AML-193 (cell line): Measurements from ENCODE around the gene NR2F1.

Source experiments
- DNase-seq, 2 experiments: peaks; one replicate each; lab custom pipeline; 2025; lab: John Stamatoyannopoulos, UW

The NR2F1 gene

GRCh38 chr5:93642526-93642925, 59.5 kb downstream of the NR2F1 start:
- DNase-seq, result no peak
